Osteocyte (in vitro differentiated cells): ENCODE measurements around the gene B3GAT3. TPM values are rescaled to one million over a fixed set of nuclear protein-coding genes. Genes with fewer than 3 reads are reported as not detected.

Experiments
- DNase-seq: peaks from one replicate; pipeline ENCODE4 v3.0.0; 2021; ENCODE audit warnings: mixed read lengths; ENCODE audit not compliant: unreplicated experiment; ENCODE audit errors: extremely low spot score
- H3K27ac Mint-ChIP-seq: one replicate; pipeline ENCODE4 v1.8.0; 2021; ENCODE audit warnings: mild to moderate bottlenecking, mixed read lengths; ENCODE audit not compliant: unreplicated experiment
- H3K27me3 Mint-ChIP-seq: one replicate; pipeline ENCODE4 v1.8.0; 2021; ENCODE audit warnings: mixed read lengths; ENCODE audit not compliant: unreplicated experiment
- H3K36me3 Mint-ChIP-seq: one replicate; pipeline ENCODE4 v1.8.0; 2021; ENCODE audit warnings: mixed read lengths; ENCODE audit not compliant: unreplicated experiment
- H3K4me1 Mint-ChIP-seq: one replicate; pipeline ENCODE4 v1.8.0; 2021; ENCODE audit warnings: mixed read lengths; ENCODE audit not compliant: unreplicated experiment
- H3K4me3 Mint-ChIP-seq: one replicate; pipeline ENCODE4 v1.8.0; 2021; ENCODE audit warnings: mild to moderate bottlenecking, moderate library complexity, mixed read lengths; ENCODE audit not compliant: unreplicated experiment
- H3K9me3 Mint-ChIP-seq: one replicate; pipeline ENCODE4 v1.8.0; 2021; ENCODE audit warnings: mixed read lengths; ENCODE audit not compliant: unreplicated experiment
- CTCF ChIP-seq: fragments of 200-600 bp; sonication (generic); IDR thresholded peaks from 2 replicates; pipeline ENCODE4 v1.5.0; 2021; ENCODE audit warnings: antibody characterized with exemption, mild to moderate bottlenecking, moderate library complexity
- long read RNA-seq: library from polyadenylated mRNA; unstranded; transcript quantifications from one replicate; pipeline ENCODE4 v2.0.0, GENCODE V29; 2021
- total RNA-seq: library from RNA; stranded (reverse); gene quantifications from 2 replicates; pipeline ENCODE4 v1.2.1, GENCODE V29; 2021

Gene B3GAT3
- 35.8 and 41.4 TPM in 2 replicates for total RNA-seq
- long read RNA-seq, transcript B3GAT3-201 (5 exons, 1,641 nt): major isoform, 6 of 7 reads
- long read RNA-seq, partial matches to known transcripts: 0 of 7 reads
- long read RNA-seq, other reads (novel, unspliced or antisense): 0 of 7 reads

GRCh38 chr11:62621567-62622470 lies at the start of gene B3GAT3:
Gene B3GAT3, minus strand, starts transcription at chr11:62621986. Its CDS starts 39 bp downstream, at chr11:62621947.
- peaks cover 18% of the 10 kb centered on the region for H3K4me1 Mint-ChIP-seq
- peak; percentile 99 for DNase-seq
- peak within 1 kb of the TSS; percentile 99 for H3K27ac Mint-ChIP-seq
- peaks cover 16% of the 10 kb centered on the region for H3K36me3 Mint-ChIP-seq
- no peak for TF ChIP-seq CTCF
- peak within 1 kb of the TSS; percentile 94 for H3K4me3 Mint-ChIP-seq
- no peaks in the 10 kb centered on the region for H3K27me3 Mint-ChIP-seq
- H3K9me3 Mint-ChIP-seq: no peaks in the 10 kb centered on the region

GRCh38 chr11:62671236-62671607 lies 49.4 kb upstream of the B3GAT3 start:
- H3K27me3 Mint-ChIP-seq: no peaks in the 10 kb centered on the region
- H3K36me3 Mint-ChIP-seq: peaks cover 11% of the 10 kb centered on the region
- TF ChIP-seq CTCF: no peak
- no peak for DNase-seq
- H3K4me1 Mint-ChIP-seq: peaks cover 47% of the 10 kb centered on the region
- peak overlapping the region; percentile 94 for H3K27ac Mint-ChIP-seq
- no peaks in the 10 kb centered on the region for H3K9me3 Mint-ChIP-seq
- peak overlapping the region; percentile 95 for H3K4me3 Mint-ChIP-seq

GRCh38 chr11:62669420-62670161 lies 47.8 kb upstream of the B3GAT3 start:
- no peak for TF ChIP-seq CTCF
- peaks cover 52% of the 10 kb centered on the region for H3K4me1 Mint-ChIP-seq
- peaks cover 4% of the 10 kb centered on the region for H3K36me3 Mint-ChIP-seq
- H3K27ac Mint-ChIP-seq: peak overlapping the region; percentile 94
- no peak for DNase-seq
- no peaks in the 10 kb centered on the region for H3K9me3 Mint-ChIP-seq
- H3K27me3 Mint-ChIP-seq: no peaks in the 10 kb centered on the region
- peak overlapping the region; percentile 95 for H3K4me3 Mint-ChIP-seq

- Mint-ChIP-seq H3K27ac (peak overlapping the region; percentile 96), H3K9me3 (no peaks in the 10 kb centered on the region), H3K4me3 (peak overlapping the region; percentile 91), H3K27me3 (no peaks in the 10 kb centered on the region), H3K36me3 (peaks cover 11% of the 10 kb centered on the region), H3K4me1 (peaks cover 46% of the 10 kb centered on the region)
- DNase-seq: no peak
- TF ChIP-seq CTCF: no peak
These were observed 45.7 kb upstream of the B3GAT3 start for GRCh38 chr11:62667460-62667859.
